ACC112 (cell line): ENCODE results near the gene SYPL2.

Source experiments
- H2AFZ ChIP-seq: fragments of 200-600 bp; sonication (generic); one replicate; pipeline ENCODE4 v1.6.0; 2017; ENCODE audit warnings: antibody characterized with exemption, low read length; ENCODE audit not compliant: unreplicated experiment
- H3K27ac ChIP-seq: fragments of 200-600 bp; sonication (generic); 2 replicates; pipeline ENCODE4 v1.5.1; 2014; ENCODE audit warnings: low read depth, mild to moderate bottlenecking, antibody characterized with exemption, low read length, moderate library complexity
- H3K27me3 ChIP-seq: fragments of 200-600 bp; sonication (generic); 2 replicates; pipeline ENCODE4 v1.6.1; 2014; ENCODE audit warnings: mild to moderate bottlenecking, antibody characterized with exemption, low read length, moderate library complexity, mixed read lengths; ENCODE audit not compliant: insufficient read depth
- H3K36me3 ChIP-seq: fragments of 200-600 bp; sonication (generic); 2 replicates; pipeline ENCODE4 v1.6.1; 2016; ENCODE audit warnings: mild to moderate bottlenecking, antibody characterized with exemption, low read length, moderate library complexity, mixed read lengths; ENCODE audit not compliant: insufficient read depth
- H3K4me1 ChIP-seq: fragments of 200-600 bp; sonication (generic); one replicate; pipeline ENCODE4 v1.6.1; 2016; ENCODE audit warnings: low read length, mixed read lengths; ENCODE audit not compliant: insufficient read depth, unreplicated experiment, control insufficient read depth
- H3K4me3 ChIP-seq: fragments of 200-600 bp; sonication (generic); 2 replicates; pipeline ENCODE4 v1.5.1; 2014; ENCODE audit warnings: mild to moderate bottlenecking, low read depth, low read length
- H3K79me2 ChIP-seq: fragments of 200-600 bp; sonication (generic); one replicate; pipeline ENCODE4 v1.6.0; 2016; ENCODE audit warnings: low read length; ENCODE audit not compliant: control insufficient read depth, unreplicated experiment, insufficient read depth

The SYPL2 gene

DNA sequence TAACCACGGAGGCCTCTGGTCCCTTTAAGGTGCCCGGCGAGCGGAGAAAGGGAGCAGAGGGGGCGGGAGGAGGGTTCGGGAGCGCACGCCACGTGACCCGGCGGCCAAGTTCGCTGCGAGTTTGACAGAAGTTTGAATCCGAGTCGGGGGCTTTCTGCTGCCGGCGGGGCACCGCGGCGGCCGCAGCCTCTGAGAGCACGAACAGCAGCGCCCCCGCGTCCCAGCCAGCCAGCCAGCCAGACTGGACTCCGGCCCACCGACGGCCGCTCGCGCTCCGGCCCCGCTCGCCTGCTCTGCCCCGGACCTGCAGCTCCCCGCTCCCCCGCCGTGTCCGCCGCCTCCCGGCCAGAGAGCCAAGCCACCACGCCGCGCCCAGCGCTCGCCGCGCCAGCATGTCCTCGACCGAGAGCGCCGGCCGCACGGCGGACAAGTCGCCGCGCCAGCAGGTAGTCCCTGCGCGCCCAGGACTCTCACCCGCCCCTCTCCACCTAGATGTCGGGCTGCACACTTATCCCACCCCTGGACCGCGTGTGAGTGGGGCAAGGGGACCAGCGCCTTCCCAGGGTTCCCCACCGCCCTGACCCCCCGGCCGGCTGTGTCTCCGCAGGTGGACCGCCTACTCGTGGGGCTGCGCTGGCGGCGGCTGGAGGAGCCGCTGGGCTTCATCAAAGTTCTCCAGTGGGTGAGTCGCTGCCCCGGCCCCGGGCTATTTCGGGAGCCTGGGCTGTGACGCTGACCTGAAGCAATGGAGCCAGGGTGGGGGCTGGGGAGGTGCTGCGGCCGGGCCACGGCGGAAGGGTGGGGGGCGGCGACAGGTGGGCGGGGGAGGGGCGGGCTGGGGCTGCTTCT lies at the start of gene SYPL2:
Gene SYPL2 (plus strand): TSS at position 95 of the 849 bp plus-strand sequence. CDS start 298 bp downstream, at position 393.
- H3K27ac ChIP-seq = no peak within 1 kb of the TSS
- H3K4me3 ChIP-seq = peak within 1 kb of the TSS; percentile 74
- H3K4me1 ChIP-seq = no peaks in the 10 kb centered on the region
- H3K36me3 ChIP-seq = no peaks in the 10 kb centered on the region
- H3K79me2 ChIP-seq = no peaks in the 10 kb centered on the region
- H3K27me3 ChIP-seq = peaks cover 94% of the 10 kb centered on the region
- H2AFZ ChIP-seq = peak within 1 kb of the TSS; percentile 66

DNA sequence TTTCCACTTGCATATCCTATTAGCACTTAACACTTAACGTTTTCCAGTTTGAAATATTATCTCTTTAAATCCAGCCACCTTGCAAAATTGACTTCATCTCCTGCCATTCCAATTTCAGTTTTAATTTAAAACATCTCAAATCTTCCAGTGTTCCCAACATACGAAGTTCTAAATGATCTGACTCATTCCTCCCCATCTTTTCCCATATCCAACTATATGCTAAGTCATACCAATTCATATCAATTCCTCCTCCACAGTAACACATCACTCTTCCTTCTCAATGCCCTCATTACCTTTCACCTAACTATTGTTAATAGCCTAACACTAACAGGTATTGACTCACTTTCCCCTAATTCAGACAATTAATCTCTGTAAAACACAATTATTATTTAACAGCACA lies 42.8 kb upstream of the SYPL2 start:
- H3K27ac ChIP-seq = 0 out of 2 replicates have a peak overlapping the region, but pooled peaks have one; percentile 0
- peaks cover 20% of the 10 kb centered on the region for H3K4me1 ChIP-seq
- no peak overlapping the region for H2AFZ ChIP-seq
- H3K27me3 ChIP-seq = no peaks in the 10 kb centered on the region
- H3K4me3 ChIP-seq = peak overlapping the region; percentile 33
- peaks cover 64% of the 10 kb centered on the region for H3K79me2 ChIP-seq
- H3K36me3 ChIP-seq = peaks cover 14% of the 10 kb centered on the region; the same call in 1 of the 2 replicates

- H3K36me3 ChIP-seq = peaks cover 4% of the 10 kb centered on the region; the same call in 1 of the 2 replicates
- peak overlapping the region; percentile 33 for H2AFZ ChIP-seq
- H3K4me3 ChIP-seq = peak overlapping the region; percentile 92
- peak overlapping the region; percentile 86 for H3K27ac ChIP-seq
- no peaks in the 10 kb centered on the region for H3K27me3 ChIP-seq
- peaks cover 57% of the 10 kb centered on the region for H3K79me2 ChIP-seq
- peaks cover 20% of the 10 kb centered on the region for H3K4me1 ChIP-seq
Measured at GRCh38 chr1:109425391-109426280, 40.7 kb upstream of the SYPL2 start.

- Histone ChIP-seq H3K36me3 (no peaks in the 10 kb centered on the region), H3K79me2 (peaks cover 49% of the 10 kb centered on the region), H3K27ac (peak within 1 kb of the TSS; percentile 86), H3K27me3 (no peaks in the 10 kb centered on the region), H2AFZ (peak within 1 kb of the TSS; percentile 38), H3K4me3 (peak within 1 kb of the TSS; percentile 92), H3K4me1 (peaks cover 20% of the 10 kb centered on the region)
Measured at GRCh38 chr1:109426281-109427170, 39.8 kb upstream of the SYPL2 start, which contains the start of gene PSMA5. TSS of gene PSMA5 (minus strand) at chr1:109426448. CDS start at chr1:109426330, 118 bp downstream.

GRCh38 chr1:109427171-109427467 lies 39.2 kb upstream of the SYPL2 start:
- H3K36me3 ChIP-seq = no peaks in the 10 kb centered on the region
- H3K27me3 ChIP-seq = no peaks in the 10 kb centered on the region
- H3K79me2 ChIP-seq = peaks cover 44% of the 10 kb centered on the region
- peak overlapping the region; percentile 92 for H3K4me3 ChIP-seq
- H2AFZ ChIP-seq = peak overlapping the region; percentile 38
- peaks cover 20% of the 10 kb centered on the region for H3K4me1 ChIP-seq
- peak overlapping the region; percentile 86 for H3K27ac ChIP-seq

DNA sequence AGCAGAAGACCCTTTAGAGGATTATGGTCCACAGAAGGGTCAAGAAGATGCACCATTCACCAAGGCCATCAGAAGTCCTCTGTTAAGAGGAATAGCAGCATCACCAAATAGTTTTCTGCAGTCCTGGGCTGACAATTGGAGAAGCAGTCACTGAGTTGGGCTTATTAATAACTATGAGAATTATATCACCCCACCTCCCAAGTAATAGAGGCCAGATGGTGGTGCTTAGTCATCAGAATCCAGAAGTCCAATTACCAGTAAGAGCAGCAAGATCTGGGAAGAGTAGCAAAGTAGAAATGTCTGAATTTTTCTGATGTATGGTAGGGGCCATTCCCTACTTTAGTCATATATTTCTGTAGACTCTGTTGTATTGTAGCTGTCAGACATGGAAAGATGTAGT lies 34.0 kb upstream of the SYPL2 start:
- Histone ChIP-seq H2AFZ (no peak overlapping the region), H3K79me2 (peaks cover 6% of the 10 kb centered on the region), H3K36me3 (no peaks in the 10 kb centered on the region), H3K4me3 (no peak overlapping the region), H3K4me1 (peaks cover 8% of the 10 kb centered on the region), H3K27me3 (no peaks in the 10 kb centered on the region), H3K27ac (no peak overlapping the region)

GRCh38 chr1:109433322-109433721 lies 33.0 kb upstream of the SYPL2 start:
- Histone ChIP-seq H3K79me2 (no peaks in the 10 kb centered on the region), H2AFZ (no peak overlapping the region), H3K36me3 (no peaks in the 10 kb centered on the region), H3K27me3 (no peaks in the 10 kb centered on the region), H3K27ac (no peak overlapping the region), H3K4me3 (no peak overlapping the region), H3K4me1 (peaks cover 3% of the 10 kb centered on the region)

DNA sequence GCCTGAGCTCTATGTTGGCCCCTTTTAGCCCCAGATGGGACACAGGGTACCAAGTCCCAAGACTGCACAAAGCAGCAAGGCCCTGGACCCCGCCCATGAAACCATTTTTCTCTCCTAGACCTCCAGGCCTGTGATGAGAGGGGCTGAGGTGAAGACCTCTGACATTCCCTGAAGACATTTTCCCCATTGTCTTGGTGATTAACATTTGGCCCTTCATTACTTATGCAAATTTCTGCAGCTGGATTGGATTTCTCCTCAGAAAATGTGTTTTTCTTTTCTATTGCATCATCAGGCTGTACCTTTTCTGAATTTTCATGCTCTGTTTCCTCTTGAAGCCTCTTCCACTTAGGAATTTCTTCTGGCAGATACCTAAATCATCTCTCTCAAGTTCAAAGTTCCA lies 31.9 kb upstream of the SYPL2 start:
- no peaks in the 10 kb centered on the region for H3K79me2 ChIP-seq
- no peaks in the 10 kb centered on the region for H3K27me3 ChIP-seq
- H3K27ac ChIP-seq = no peak overlapping the region
- H2AFZ ChIP-seq = no peak overlapping the region
- H3K36me3 ChIP-seq = no peaks in the 10 kb centered on the region
- peaks cover 13% of the 10 kb centered on the region for H3K4me1 ChIP-seq
- H3K4me3 ChIP-seq = no peak overlapping the region

DNA sequence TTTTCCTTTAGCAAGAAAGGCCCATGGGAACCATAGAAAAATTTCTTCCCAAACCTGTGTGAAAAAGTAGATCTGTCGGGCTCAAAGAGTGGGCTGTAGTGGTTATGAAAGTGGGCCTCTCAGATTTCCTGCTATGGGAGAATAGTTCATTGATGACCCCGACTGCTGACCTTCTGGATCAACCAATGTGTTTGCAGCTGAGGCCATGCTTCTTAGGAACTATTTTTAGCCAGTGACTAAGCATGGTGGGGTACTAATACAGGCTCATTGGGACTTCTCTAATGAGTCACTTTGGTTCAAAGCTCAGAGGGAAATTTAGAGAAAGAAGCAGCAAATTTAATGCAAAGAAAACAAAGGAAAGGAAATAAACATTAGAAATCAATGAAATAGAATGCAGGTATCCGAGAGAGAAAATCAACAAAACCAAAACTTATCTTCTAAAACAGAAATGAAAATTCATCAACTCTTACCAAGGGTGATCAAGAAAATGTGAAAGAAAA lies 27.5 kb upstream of the SYPL2 start:
- peak overlapping the region; percentile 85 for H3K27ac ChIP-seq
- H3K4me1 ChIP-seq = peaks cover 32% of the 10 kb centered on the region
- no peak overlapping the region; the same call in 1 of the 2 replicates for H3K4me3 ChIP-seq
- H3K79me2 ChIP-seq = no peaks in the 10 kb centered on the region
- H2AFZ ChIP-seq = peak overlapping the region; percentile 3
- no peaks in the 10 kb centered on the region for H3K36me3 ChIP-seq
- peaks cover 12% of the 10 kb centered on the region; the same call in 1 of the 2 replicates for H3K27me3 ChIP-seq

DNA sequence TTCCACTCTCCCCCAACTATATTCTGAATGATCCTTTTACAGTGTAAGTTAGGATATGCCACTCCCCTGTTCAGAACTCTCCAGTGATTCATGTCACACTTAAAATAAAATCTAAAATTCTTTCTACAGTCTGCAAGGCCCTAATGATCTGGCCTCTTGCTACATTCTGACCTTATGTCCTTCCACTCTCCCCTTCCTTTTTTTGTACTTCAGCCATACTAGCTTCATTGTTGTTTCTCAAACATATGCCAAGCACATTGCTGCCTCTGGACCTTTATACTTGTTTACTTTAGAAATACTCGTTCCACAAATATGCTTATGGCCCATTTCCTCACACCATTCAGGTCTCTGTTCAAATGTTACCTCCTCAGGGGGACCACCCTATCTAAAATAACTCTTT lies 25.3 kb upstream of the SYPL2 start:
- Histone ChIP-seq H2AFZ (no peak overlapping the region), H3K27me3 (peaks cover 28% of the 10 kb centered on the region; the same call in 1 of the 2 replicates), H3K4me3 (no peak overlapping the region), H3K79me2 (no peaks in the 10 kb centered on the region), H3K27ac (peak overlapping the region; percentile 33), H3K36me3 (no peaks in the 10 kb centered on the region), H3K4me1 (peaks cover 32% of the 10 kb centered on the region)
